Right lobe of liver (tissue), 6 donors: ENCODE results near the gene NIP7. TPM values are rescaled to one million over a fixed set of nuclear protein-coding genes. Genes with fewer than 3 reads are reported as not detected.

ENCODE experiments used
- ATAC-seq, 4 donors: fragments of 200-7000 bp; cut with Tn5 transposase; one replicate each; pipeline ENCODE4 v1.9.1; 2020; ENCODE audit warnings: mild to moderate bottlenecking in 4 of 4, moderate library complexity in 4 of 4
- DNase-seq, 3 donors: peaks; one replicate each; pipeline ENCODE4 v3.0.0-alpha.2; 2020
- H3K27ac ChIP-seq, 3 donors: fragments of 200-600 bp; one replicate each; pipeline ENCODE4 v1.8.0; 2022
- H3K27me3 ChIP-seq, 2 donors: fragments of 200-600 bp; one replicate each; pipeline ENCODE4 v1.8.0; 2022
- H3K36me3 ChIP-seq, 4 donors: fragments of 200-600 bp; sonication (generic) in 1 of 4; one replicate each; pipeline versions ENCODE4 v1.5.1 to v1.8.0; 2017 to 2022; ENCODE audit warnings: control low read depth in 1 of 4
- H3K4me1 ChIP-seq, 4 donors: fragments of 200-600 bp; sonication (generic) in 1 of 4; one replicate each; pipeline versions ENCODE4 v1.5.1 to v1.8.0; 2017 to 2022; ENCODE audit warnings: control low read depth in 1 of 4
- H3K4me3 ChIP-seq, 3 donors: fragments of 200-600 bp; one replicate each; pipeline ENCODE4 v1.8.0; 2022
- H3K9me3 ChIP-seq, 4 donors: fragments of 200-600 bp; sonication (generic) in 1 of 4; one replicate each; pipeline versions ENCODE4 v1.5.1 to v1.8.0; 2017 to 2022; ENCODE audit warnings: control low read depth in 1 of 4
- POLR2A ChIP-seq: fragments of 450-650 bp; IDR thresholded peaks from one replicate; pipeline ENCODE4 v1.6.1; 2017; ENCODE audit warnings: antibody characterized with exemption, mild to moderate bottlenecking
- WGBS: methylation state at CpG from one replicate; pipeline ENCODE4 v1.1.6; 2018; ENCODE audit warnings: low coverage, low lambda C conversion rate; ENCODE audit not compliant: insufficient coverage; ENCODE audit errors: missing lambda C conversion rate; 5-methylcytosine and 5-hydroxymethylcytosine counted together
- intact Hi-C, 2 donors: fragments of 100-400 bp; cut with DNase I; formaldehyde crosslinking; loops; one replicate each; pipeline versions ENCODE4 v1.11.2 to v1.14.1; 2022
- total RNA-seq, 6 experiments: library from RNA; depleted of rRNA in 2 of 6; stranded (reverse); fragments of >200 nt in 2 of 6; fragmentation: NEBNext Ultra II Directional in 3 of 6; extraction: Animal tissue kit (Norgen Biotek cat#: 25700) in 3 of 6; gene quantifications; one replicate each; pipeline versions ENCODE4 v1.1.0 to v1.2.4, GENCODE V29; 2016 to 2023
- TF ChIP-seq, protein P1 (sequence below), 4 donors: fragments of 200-600 bp in 3 of 4; fragments of 450-650 bp in 1 of 4; IDR thresholded peaks; one replicate each; pipeline versions ENCODE4 v1.5.1 to v1.8.0; 2016 to 2022; ENCODE audit warnings: antibody characterized with exemption in 4 of 4, mild to moderate bottlenecking in 2 of 4
- donor health status: DM: no; HTN: yes; CAD: no.
- donor health status: DM: no; HTN: no; CAD: no.
- donor health status: DM: no; HTN: no; CAD: no.
- donor health status: DM: no; HTN: yes; CAD: no.
- donor health status: DM: no; HTN: yes; CAD: no.

The NIP7 gene
- total RNA-seq, 6 experiments from 2014 or later = 6.9 to 11.3 (median 9.4) TPM

DNA sequence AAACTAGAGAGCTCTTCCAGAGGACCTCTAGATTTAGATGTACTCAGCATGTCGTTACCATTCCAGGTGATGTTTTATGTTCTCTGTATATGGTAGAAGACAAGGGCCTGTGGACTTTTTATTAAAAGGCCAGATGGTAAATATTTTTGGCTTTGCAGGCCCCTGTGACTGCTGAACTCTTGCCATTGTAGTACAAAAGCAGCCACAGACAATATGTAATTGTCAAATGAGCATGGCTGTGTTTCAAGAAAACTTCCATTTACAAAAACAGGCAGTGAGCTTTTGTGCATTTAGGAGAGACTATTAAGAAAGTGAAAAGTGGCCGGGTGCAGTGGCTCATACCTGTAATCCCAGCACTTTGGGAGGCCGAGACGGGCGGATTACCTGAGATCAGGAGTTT lies 4.6 kb downstream of the NIP7 start:
- ATAC-seq = no peak
- peaks cover 0 to 9% (median 3%) of the 10 kb centered on the region in 4 donors for H3K4me1 ChIP-seq
- intact Hi-C loops = no loop called here
- WGBS = 98% methylated on average over 5 of the region's 5 CpGs
- DNase-seq = no peak
- TF ChIP-seq, protein P1, sequence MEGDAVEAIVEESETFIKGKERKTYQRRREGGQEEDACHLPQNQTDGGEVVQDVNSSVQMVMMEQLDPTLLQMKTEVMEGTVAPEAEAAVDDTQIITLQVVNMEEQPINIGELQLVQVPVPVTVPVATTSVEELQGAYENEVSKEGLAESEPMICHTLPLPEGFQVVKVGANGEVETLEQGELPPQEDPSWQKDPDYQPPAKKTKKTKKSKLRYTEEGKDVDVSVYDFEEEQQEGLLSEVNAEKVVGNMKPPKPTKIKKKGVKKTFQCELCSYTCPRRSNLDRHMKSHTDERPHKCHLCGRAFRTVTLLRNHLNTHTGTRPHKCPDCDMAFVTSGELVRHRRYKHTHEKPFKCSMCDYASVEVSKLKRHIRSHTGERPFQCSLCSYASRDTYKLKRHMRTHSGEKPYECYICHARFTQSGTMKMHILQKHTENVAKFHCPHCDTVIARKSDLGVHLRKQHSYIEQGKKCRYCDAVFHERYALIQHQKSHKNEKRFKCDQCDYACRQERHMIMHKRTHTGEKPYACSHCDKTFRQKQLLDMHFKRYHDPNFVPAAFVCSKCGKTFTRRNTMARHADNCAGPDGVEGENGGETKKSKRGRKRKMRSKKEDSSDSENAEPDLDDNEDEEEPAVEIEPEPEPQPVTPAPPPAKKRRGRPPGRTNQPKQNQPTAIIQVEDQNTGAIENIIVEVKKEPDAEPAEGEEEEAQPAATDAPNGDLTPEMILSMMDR (IDR thresholded peaks at IDR 0.05) = no peak
- TF ChIP-seq POLR2A = no peak
- H3K9me3 ChIP-seq = no peaks in the 10 kb centered on the region
- no peak overlapping the region for H3K4me3 ChIP-seq
- no peak overlapping the region for H3K27ac ChIP-seq
- H3K36me3 ChIP-seq = peaks cover 0 to 29% (median 5%) of the 10 kb centered on the region in 4 donors
- no peaks in the 10 kb centered on the region for H3K27me3 ChIP-seq

DNA sequence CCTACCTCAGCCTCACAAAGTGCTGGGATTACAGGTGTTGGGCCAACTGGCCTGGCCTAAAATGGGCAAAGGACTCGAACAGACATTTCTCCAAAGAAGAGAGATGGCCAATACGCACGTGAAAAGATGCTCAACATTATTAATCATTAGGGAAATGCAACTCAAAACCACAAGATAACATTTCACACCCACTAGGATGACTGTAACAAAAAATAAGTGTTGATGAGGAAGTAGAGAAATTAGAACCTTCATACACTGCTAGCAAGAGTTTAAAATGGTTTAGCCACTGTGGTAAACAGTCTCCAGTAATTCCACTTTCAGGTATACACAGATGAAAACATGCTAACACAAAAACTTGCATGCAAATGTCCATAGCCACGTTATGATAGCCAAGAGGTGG lies 6.4 kb downstream of the NIP7 start:
- no peak overlapping the region for H3K4me3 ChIP-seq
- TF ChIP-seq, protein P1 (IDR thresholded peaks at IDR 0.05) = no peak
- no peak for TF ChIP-seq POLR2A
- no peak overlapping the region for H3K27ac ChIP-seq
- peaks cover 0 to 3% (median 0%) of the 10 kb centered on the region in 4 donors for H3K4me1 ChIP-seq
- no peaks in the 10 kb centered on the region for H3K9me3 ChIP-seq
- DNase-seq (no peak), ATAC-seq (no peak)
- WGBS = 36% methylated on average over 1 of the region's 4 CpGs
- no peaks in the 10 kb centered on the region for H3K27me3 ChIP-seq
- intact Hi-C loops = no loop called here
- H3K36me3 ChIP-seq = peaks cover 0 to 29% (median 5%) of the 10 kb centered on the region in 4 donors

DNA sequence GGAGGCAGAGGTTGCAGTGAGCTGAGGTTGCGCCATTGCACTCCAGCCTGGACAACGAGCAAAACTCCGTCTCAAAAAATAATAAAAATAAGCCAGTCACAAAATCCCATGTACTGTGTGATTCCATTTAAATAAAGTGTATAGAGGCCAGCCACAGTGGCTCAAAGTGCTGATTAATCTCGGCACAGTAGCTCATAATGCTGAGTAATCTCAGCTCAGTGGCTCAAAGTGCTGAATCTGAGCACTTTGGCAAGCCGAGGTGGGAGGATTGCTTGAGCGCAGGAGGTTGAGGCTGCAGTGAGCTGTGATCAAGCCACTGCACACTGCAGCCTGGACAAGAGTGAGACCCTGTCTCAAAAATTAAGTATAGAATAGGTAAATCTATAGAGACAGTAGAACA lies 7.1 kb downstream of the NIP7 start:
- no peaks in the 10 kb centered on the region for H3K4me1 ChIP-seq
- H3K9me3 ChIP-seq = no peaks in the 10 kb centered on the region
- H3K27ac ChIP-seq = no peak overlapping the region
- peaks cover 0 to 22% (median 3%) of the 10 kb centered on the region in 4 donors for H3K36me3 ChIP-seq
- DNase-seq (no peak), ATAC-seq (no peak)
- TF ChIP-seq POLR2A = no peak
- TF ChIP-seq, protein P1 (IDR thresholded peaks at IDR 0.05) = no peak
- no peaks in the 10 kb centered on the region for H3K27me3 ChIP-seq
- H3K4me3 ChIP-seq = no peak overlapping the region
- intact Hi-C loops = no loop called here
- WGBS = 82% methylated on average over 6 of the region's 6 CpGs

DNA sequence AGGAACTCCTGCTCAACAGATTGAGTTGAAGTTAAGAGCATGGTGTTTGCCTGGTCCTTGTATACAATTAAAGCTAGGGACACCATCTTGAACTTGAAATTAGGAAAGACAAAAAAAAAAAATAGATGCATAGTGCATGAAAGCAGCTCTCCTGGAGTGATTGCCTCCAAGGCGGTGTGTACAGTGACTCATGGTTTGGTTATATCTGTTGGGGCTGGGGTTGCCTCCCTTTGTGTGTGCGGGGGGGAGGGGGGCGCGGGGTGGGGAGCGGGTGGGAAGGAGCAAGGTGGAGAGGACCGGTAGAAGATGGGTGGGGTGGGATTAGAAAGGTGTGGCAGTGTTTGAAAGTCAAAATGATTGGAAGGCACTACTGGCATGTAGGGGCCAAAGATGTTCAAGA lies 8.7 kb downstream of the NIP7 start:
- Histone ChIP-seq H3K4me3 (no peak overlapping the region), H3K36me3 (peaks cover 0 to 6% (median 1%) of the 10 kb centered on the region in 4 donors), H3K27ac (no peak overlapping the region), H3K27me3 (no peaks in the 10 kb centered on the region), H3K9me3 (no peaks in the 10 kb centered on the region), H3K4me1 (peaks cover 0 to 4% (median 0%) of the 10 kb centered on the region in 4 donors)
- no peak for ATAC-seq
- no peak for DNase-seq
- TF ChIP-seq, protein P1 (IDR thresholded peaks at IDR 0.05) = no peak
- intact Hi-C loops = no loop called here
- WGBS = 96% methylated on average over 6 of the region's 6 CpGs

DNA sequence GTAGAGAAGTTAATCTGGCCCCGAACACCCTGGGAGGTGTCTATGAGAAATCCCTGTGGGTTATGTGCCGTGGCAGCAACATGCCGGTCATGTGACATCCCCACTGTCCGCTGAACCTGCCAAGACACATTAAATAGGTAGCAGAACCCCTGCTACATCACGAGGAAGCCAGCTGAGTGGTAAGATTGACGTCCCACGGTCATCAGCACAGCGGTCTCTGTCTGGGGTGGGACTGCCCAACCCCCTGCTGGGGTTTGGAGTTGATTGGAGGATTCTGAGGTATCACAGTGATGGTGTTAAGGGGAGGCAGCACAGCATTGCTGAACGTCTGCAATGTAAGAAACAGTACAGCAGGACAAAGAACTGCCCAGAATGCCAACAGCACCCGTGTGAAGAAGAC lies 10.0 kb downstream of the NIP7 start:
- no peak for TF ChIP-seq POLR2A
- TF ChIP-seq, protein P1 (IDR thresholded peaks at IDR 0.05) = no peak
- H3K4me3 ChIP-seq = no peak overlapping the region
- no peaks in the 10 kb centered on the region for H3K9me3 ChIP-seq
- intact Hi-C loops = no loop called here
- DNase-seq (no peak), ATAC-seq (no peak)
- no peaks in the 10 kb centered on the region for H3K36me3 ChIP-seq
- peaks cover 0 to 4% (median 0%) of the 10 kb centered on the region in 4 donors for H3K4me1 ChIP-seq
- 94% methylated on average over 7 of the region's 10 CpGs for WGBS
- H3K27ac ChIP-seq = no peak overlapping the region
- no peaks in the 10 kb centered on the region for H3K27me3 ChIP-seq
